ENCODE measurements around the gene ARHGEF16.

Gene ARHGEF16

GRCh38 chr1:3515272-3515671 lies 60.8 kb downstream of the ARHGEF16 start:
- no peak overlapping the region for H3K4me3 ChIP-seq (ENCODE audit: severe bottlenecking)
- H3K27me3 ChIP-seq (ENCODE audit: insufficient read depth, poor library complexity, severe bottlenecking): no peaks in the 10 kb centered on the region
- TF ChIP-seq CTCF (IDR thresholded peaks at IDR 0.05; ENCODE audit: poor library complexity, severe bottlenecking): no peak
- no peaks in the 10 kb centered on the region for H3K4me1 ChIP-seq (ENCODE audit: insufficient read depth, poor library complexity, severe bottlenecking)
- DNase-seq (ENCODE audit: low spot score): no peak
- ATAC-seq (ENCODE audit: low read depth): no peak
- no peaks in the 10 kb centered on the region for H3K36me3 ChIP-seq (ENCODE audit: low read depth)
- H3K27ac ChIP-seq (ENCODE audit: poor library complexity, severe bottlenecking): no peak overlapping the region
- no peaks in the 10 kb centered on the region for H3K9me3 ChIP-seq (ENCODE audit: severe bottlenecking)

- no peak overlapping the region for H3K27ac ChIP-seq (ENCODE audit: poor library complexity, severe bottlenecking)
- H3K9me3 ChIP-seq (ENCODE audit: severe bottlenecking): no peaks in the 10 kb centered on the region
- ATAC-seq (ENCODE audit: low read depth) (peak; percentile 42; the same call in 2 of the 3 replicates), DNase-seq (ENCODE audit: low spot score) (no peak)
- H3K36me3 ChIP-seq (ENCODE audit: low read depth): no peaks in the 10 kb centered on the region
- no peaks in the 10 kb centered on the region for H3K4me1 ChIP-seq (ENCODE audit: insufficient read depth, poor library complexity, severe bottlenecking)
- H3K27me3 ChIP-seq (ENCODE audit: insufficient read depth, poor library complexity, severe bottlenecking): no peaks in the 10 kb centered on the region
- no peak overlapping the region for H3K4me3 ChIP-seq (ENCODE audit: severe bottlenecking)
- TF ChIP-seq CTCF (IDR thresholded peaks at IDR 0.05; ENCODE audit: poor library complexity, severe bottlenecking): no peak
These were observed 61.5 kb downstream of the ARHGEF16 start for GRCh38 chr1:3515774-3516480.

- Histone ChIP-seq H3K4me3 (ENCODE audit: severe bottlenecking) (no peak overlapping the region), H3K4me1 (ENCODE audit: insufficient read depth, poor library complexity, severe bottlenecking) (no peaks in the 10 kb centered on the region), H3K9me3 (ENCODE audit: severe bottlenecking) (no peaks in the 10 kb centered on the region), H3K36me3 (ENCODE audit: low read depth) (no peaks in the 10 kb centered on the region), H3K27me3 (ENCODE audit: insufficient read depth, poor library complexity, severe bottlenecking) (no peaks in the 10 kb centered on the region), H3K27ac (ENCODE audit: poor library complexity, severe bottlenecking) (no peak overlapping the region)
- DNase-seq (ENCODE audit: low spot score): no peak
- ATAC-seq (ENCODE audit: low read depth): no peak
- no peak for TF ChIP-seq CTCF (IDR thresholded peaks at IDR 0.05; ENCODE audit: poor library complexity, severe bottlenecking)
These were observed 62.0 kb downstream of the ARHGEF16 start for GRCh38 chr1:3516481-3516869.

- TF ChIP-seq CTCF (IDR thresholded peaks at IDR 0.05; ENCODE audit: poor library complexity, severe bottlenecking): no peak
- H3K36me3 ChIP-seq (ENCODE audit: low read depth): no peaks in the 10 kb centered on the region
- H3K27me3 ChIP-seq (ENCODE audit: insufficient read depth, poor library complexity, severe bottlenecking): no peaks in the 10 kb centered on the region
- no peak for DNase-seq (ENCODE audit: low spot score)
- no peaks in the 10 kb centered on the region for H3K9me3 ChIP-seq (ENCODE audit: severe bottlenecking)
- no peak for ATAC-seq (ENCODE audit: low read depth)
- H3K4me3 ChIP-seq (ENCODE audit: severe bottlenecking): no peak overlapping the region
- no peaks in the 10 kb centered on the region for H3K4me1 ChIP-seq (ENCODE audit: insufficient read depth, poor library complexity, severe bottlenecking)
- no peak overlapping the region for H3K27ac ChIP-seq (ENCODE audit: poor library complexity, severe bottlenecking)
These were observed 62.6 kb downstream of the ARHGEF16 start for GRCh38 chr1:3516911-3517675.

GRCh38 chr1:3518256-3518655 lies 63.8 kb downstream of the ARHGEF16 start:
- Histone ChIP-seq H3K36me3 (ENCODE audit: low read depth) (no peaks in the 10 kb centered on the region), H3K4me1 (ENCODE audit: insufficient read depth, poor library complexity, severe bottlenecking) (no peaks in the 10 kb centered on the region), H3K27ac (ENCODE audit: poor library complexity, severe bottlenecking) (no peak overlapping the region), H3K4me3 (ENCODE audit: severe bottlenecking) (no peak overlapping the region), H3K27me3 (ENCODE audit: insufficient read depth, poor library complexity, severe bottlenecking) (no peaks in the 10 kb centered on the region), H3K9me3 (ENCODE audit: severe bottlenecking) (no peaks in the 10 kb centered on the region)
- no peak for DNase-seq (ENCODE audit: low spot score)
- TF ChIP-seq CTCF (IDR thresholded peaks at IDR 0.05; ENCODE audit: poor library complexity, severe bottlenecking): peak; percentile 32
- no peak for ATAC-seq (ENCODE audit: low read depth)
